T follicular helper cell (primary cell): ENCODE data around the gene SEC14L1.
"Not testable (repeated sequence)": the region's sequence is repeated elsewhere in the genome, so short reads cannot be mapped to it uniquely, and the experiment has no call there.

Experiments used
- DNase-seq: peaks from one replicate; pipeline ENCODE4 v3.0.0-alpha.2; 2020; ENCODE audit warnings: low read depth

The SEC14L1 gene

DNA sequence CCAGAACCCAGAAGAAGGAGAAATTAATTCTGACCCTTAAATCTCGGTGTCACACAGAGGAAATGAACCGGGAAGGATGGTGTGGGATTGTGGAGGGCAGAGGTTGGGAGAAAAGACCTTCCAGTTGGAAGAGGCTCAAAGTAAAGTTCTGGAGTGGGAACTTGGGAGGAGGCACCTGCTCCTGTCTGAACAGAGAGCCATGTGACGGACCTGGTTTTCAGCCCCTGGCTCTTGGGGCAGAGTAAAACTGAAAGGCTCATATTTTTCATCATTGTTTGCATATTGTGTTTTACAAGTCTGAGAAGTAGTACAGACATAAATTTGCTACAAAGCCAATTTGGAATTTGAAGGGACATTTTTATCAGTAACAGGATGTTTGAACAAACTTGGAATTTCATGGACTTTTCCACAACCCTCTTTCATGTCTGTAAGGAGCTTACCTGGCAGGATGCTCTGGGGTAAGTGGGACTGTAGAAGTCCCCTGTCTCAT lies 24.4 kb upstream of the SEC14L1 start:
- DNase-seq: no peak

GRCh38 chr17:77117415-77117814 lies 23.4 kb upstream of the SEC14L1 start:
- DNase-seq: no peak

GRCh38 chr17:77118251-77118928 lies 22.4 kb upstream of the SEC14L1 start:
- no peak for DNase-seq

DNA sequence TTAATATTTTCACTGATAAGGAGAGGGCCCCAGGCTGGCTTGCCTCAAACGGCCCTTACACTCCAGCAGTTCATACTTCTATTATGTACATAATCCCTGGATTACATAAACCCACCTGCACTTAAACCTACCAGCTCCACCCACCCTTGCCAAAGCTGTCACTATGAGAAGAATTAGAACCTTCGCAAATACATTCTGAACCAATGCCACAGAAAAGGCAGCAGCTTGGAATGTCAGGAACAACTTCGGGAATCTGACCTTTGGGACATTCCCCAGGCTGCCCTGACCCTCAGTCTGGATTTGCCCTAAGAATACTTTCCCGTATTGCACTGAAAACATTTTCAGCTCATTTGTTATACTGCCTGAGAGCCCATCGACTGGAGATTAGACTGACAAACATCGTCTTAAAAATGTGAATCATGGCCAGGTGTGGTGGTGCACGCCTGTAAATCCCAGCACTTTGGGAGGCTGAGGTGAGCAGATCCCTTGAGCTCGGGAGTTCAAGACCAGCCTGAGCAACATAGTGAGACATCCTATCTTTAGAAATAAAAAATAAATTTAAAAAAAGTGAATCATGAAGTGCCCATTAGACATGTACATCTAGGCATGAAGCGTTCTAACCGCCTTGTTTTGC lies 21.0 kb upstream of the SEC14L1 start:
- no peak for DNase-seq

GRCh38 chr17:77120868-77121267 lies 19.9 kb upstream of the SEC14L1 start:
- DNase-seq: no peak

DNA sequence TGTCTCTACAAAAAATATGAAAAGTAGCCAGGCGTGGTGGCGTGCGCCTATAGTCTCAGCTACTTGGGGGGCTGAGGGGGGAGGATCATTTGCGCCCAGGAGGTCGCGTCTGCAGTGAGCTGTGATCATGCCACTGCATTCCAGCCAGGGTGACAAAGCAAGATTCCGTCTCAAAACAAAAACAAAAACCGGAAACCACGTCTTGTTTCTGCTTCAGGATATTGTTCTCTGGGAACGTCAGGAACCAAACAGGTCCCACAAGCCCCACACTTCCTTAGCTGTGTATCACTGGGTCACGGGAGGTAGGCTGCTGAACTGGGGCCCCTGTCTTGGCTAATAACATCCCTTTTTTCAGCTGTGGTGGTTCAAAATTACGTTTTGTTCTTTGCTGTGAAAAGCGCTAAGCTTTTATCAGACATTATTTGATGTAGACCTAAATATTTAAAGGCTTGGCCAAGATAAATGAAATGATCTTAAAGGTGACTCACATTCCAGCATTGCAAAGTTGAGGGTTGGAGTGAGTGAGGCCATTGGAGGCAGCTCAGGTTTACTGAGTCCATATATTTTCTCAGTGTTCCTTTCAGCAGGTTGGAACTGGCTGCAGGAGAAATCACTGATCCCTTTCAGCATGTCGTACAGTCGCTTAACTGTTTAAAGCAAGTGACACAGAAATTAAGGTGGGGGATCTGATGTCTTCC lies 16.4 kb upstream of the SEC14L1 start:
- no peak for DNase-seq

- DNase-seq: no peak
Measured at GRCh38 chr17:77125432-77125901, 15.3 kb upstream of the SEC14L1 start.

DNA sequence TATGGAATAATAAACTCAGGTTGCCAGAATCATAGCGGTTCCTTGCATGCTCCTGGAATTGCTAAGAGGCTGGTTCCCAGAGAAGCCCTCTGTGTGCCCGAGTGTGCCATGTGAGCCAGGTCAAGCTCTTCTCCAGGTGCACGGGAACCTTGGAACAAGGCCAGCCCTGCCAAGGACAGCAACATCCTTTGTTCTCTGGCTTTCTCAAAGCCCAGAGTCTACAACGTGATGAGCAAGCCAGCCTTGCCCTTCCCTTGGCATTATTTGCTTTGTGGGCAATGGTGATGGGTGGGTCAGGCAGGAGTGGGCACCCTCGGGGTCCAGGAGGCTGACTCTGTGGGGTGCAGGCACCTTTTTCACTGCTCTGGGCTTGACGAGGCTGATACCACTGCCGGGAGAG lies 14.2 kb upstream of the SEC14L1 start:
- DNase-seq: no peak

- peak; percentile 48 for DNase-seq
Measured at GRCh38 chr17:77127735-77128361, 12.9 kb upstream of the SEC14L1 start.

DNA sequence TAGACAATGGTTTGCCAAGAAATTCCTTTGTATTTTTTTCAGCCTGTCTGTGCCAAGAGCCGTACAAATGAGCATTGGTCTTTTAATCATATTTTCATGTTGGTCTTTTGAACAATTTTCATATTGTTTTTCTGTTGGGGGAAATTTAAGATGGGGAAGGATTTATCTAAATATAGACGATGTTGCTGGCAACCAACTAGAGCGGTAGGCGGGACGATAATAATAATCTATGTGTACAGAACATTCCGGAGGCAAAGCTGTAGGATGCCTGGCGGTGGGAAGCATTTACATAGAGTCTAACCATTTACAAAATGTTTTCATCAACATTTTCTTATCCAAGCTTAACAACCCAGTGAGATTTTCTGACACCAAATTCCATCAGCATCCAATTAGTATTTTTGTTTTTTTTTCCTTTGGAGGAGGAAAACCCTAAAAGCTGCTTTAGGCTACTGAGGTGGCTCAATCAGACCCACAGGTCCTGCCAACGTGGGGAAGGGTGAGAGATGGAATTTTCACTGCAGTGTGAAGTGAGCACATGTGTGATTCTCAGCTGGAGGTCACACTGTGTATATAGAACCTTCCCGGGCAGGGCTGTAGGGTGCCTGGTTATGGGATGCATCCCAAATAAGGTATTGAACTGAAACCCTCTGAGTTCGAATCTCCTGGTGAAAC lies 11.7 kb upstream of the SEC14L1 start:
- DNase-seq: no peak

DNA sequence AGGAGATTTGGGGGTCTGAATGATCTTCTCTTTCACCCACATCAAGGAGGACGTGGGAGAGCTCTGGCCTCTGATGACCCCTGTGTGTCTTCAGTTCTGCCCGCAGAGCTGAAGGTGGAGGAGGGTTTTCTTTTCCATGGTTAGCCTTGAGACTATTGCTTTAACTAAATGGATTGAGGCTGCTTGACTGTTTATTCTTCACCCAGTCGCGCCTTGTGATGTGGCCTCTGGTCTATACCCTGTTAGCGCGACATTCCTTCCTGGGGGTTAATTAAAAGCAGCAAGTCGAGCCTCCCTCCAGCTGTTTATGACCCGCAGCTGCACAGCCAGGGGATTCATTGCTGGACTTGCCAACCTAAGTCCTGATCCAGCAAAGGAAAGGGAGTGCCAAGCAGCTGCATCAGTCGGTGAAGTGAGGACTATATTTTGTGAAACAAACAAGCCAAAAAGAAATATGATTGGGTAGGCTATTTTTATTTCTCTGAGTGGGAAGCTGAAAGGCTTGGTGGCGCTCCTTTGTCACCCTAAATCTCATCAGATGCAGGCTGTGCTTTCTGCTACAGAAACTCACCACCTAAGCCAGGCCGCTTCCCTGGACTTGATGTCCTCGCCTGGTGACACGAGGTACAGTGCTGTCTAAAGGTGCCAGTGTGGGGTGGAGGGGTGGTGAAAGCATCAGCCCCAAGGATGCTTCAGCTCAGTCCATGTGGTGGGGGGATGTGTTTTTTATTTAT lies 11.0 kb upstream of the SEC14L1 start:
- no peak for DNase-seq

GRCh38 chr17:77130525-77130924 lies 10.2 kb upstream of the SEC14L1 start:
- no peak for DNase-seq

GRCh38 chr17:77131904-77132303 lies 8.9 kb upstream of the SEC14L1 start:
- no peak for DNase-seq

DNA sequence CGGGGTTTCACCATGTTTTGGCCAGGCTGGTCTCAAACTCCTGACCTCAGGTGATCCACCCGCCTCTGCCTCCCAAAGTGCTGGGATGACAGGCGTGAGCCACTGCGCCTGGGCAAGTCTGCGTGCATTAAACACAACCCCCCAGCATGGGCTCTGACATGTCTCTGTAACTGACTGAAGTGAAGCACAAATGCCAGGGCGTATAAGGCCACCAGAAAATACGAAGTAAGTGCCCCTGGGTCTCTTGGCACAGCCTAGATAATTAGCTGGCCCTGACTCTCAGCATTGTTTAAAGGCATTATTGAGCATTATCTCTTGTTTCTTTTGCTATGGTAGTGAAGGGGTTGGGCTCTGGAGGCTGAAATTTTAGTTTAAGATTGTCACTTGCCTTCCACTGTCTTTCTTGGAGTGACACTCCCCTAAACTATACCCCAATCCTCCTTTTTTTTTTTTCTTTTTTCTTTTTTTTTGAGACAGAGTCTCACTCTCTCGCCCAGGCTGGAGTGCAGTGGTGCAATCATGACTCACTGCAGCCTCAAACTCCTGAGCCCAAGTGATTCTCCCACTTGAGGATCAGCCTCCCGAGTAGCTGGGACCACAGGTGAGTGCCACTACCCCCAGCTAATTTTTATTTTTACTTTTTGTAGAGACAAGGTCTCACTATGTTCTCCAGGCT lies 8.2 kb upstream of the SEC14L1 start:
- DNase-seq: no peak

GRCh38 chr17:77133087-77133638 lies 7.6 kb upstream of the SEC14L1 start:
- no peak for DNase-seq

- no peak for DNase-seq
Measured at GRCh38 chr17:77136420-77136767, 4.4 kb upstream of the SEC14L1 start.

GRCh38 chr17:77137111-77137510 lies 3.7 kb upstream of the SEC14L1 start:
- no peak for DNase-seq

DNA sequence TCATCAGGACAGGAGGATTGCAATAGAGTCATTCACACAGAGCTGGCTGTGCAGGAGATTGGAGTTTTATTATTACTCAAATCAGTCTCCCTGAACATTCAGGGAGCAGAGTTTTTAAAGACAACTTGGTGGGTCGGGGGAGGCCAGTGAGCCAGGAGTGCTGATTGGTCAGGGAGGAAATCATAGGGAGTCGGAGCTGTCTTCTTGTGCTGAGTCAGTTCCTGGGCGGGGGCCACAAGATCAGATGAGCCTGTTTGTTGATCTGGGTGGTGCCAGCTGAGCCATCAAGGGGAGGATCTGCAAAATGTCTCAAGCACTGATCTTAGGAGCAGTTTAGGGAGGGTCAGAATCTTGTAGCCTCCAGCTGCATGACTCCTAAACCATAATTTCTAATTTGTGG lies 2.9 kb upstream of the SEC14L1 start:
- DNase-seq: not testable (repeated sequence)

DNA sequence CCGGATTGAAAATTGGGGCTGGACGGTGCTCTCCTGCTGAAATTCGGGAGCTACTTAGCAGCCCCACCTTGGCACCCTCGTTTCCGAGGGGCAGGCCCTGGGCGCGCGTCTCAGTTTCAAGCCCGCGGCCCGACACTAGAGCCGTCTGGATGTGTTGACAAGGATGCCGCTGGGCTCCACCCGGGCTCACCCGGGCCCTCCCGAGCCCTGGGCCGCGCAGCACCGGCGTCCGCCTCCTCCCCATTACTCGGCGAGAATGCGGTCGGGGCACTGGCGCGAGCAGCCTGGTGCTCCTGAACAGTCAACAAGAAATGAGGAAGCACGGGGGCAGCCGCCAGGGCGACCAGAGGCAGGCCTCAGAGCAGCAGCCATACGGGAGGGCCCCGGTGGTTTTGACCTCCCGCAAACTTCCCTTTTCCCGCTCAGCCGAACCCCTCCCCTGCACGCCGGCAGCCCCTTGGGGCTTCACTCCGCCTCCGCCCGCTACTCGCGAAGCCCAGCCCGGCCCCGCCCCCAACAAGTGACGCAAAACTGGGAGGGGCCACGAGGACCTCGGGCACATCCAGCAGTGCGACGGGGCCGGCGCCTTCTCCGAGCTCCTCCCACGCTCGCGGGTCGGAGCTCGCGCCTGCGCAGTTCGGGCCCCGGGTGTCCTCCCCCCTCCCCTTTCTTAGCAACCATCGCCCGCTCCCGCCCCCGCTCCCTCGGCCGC lies 447 bp upstream of the SEC14L1 start:
- peak; percentile 100 for DNase-seq
